ENCODE measurements around the gene MYBL2.
"Not testable (repeated sequence)": the region's sequence is repeated elsewhere in the genome, so short reads cannot be mapped to it uniquely, and the experiment has no call there.

Gene MYBL2

DNA sequence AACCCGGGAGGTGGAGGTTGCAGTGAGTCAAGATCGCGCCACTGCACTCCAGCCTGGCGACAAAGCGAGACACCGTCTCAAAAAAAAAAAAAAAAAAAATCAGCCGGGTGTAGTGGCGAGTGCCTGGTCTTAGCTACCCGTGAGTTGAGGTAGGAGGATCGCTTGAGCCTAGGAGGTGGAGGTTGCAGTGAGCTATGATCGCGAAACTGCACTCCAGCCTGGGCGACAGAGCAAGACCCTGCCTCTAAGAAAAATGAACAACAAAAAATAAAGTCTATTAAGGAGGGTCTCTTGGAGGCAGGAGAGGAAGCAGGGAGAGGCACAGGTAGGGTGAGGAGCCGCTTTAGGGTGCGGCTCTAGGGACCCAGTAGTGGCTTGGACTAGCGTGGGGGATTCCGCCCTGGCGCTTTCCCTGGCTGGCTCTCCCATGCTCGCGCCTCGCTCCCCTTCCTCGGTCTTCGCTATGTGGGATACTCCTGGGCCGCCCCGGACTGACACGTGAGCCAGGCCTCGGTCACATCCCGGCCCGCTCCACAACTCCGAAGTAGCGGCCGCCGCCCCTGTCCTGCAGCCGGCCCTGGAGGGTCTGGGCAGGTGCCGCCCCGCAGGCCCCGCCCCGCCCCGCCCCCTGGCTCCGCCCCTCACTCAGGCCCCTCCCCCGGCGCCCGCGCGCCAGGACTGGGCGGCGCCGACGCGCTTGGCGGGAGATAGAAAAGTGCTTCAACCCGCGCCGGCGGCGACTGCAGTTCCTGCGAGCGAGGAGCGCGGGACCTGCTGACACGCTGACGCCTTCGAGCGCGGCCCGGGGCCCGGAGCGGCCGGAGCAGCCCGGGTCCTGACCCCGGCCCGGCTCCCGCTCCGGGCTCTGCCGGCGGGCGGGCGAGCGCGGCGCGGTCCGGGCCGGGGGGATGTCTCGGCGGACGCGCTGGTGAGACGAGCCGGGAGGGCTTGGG lies at the start of gene MYBL2:
Gene MYBL2, plus strand, starts transcription at position 739 of the 953 bp plus-strand sequence. Its CDS starts 170 bp downstream, at position 909.
- peak; percentile 19 for DNase-seq (ENCODE audit: low spot score)

DNA sequence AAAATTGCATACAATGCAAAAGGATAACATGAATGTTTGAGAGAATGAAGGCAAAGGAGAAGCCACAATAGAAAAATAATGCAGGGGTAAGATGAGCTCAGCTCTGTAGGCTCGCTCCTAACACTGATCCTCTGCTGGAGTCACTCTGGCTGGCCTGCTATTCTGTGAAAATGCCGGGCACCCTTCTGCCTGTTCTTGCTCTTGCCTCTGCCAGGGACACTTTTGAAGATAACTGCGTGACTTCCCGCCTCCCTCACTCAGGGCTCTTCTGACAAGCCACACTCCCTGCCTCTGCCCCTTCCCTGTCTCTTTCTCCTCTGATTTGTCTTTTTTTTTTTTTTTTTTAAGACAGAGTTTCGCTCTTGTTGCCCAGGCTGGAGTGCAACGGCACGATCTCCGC lies 35.3 kb upstream of the MYBL2 start:
- DNase-seq (ENCODE audit: low spot score) = no peak

- no peak for DNase-seq (ENCODE audit: low spot score)
These were observed 30.5 kb upstream of the MYBL2 start for GRCh38 chr20:43636429-43636828.

DNA sequence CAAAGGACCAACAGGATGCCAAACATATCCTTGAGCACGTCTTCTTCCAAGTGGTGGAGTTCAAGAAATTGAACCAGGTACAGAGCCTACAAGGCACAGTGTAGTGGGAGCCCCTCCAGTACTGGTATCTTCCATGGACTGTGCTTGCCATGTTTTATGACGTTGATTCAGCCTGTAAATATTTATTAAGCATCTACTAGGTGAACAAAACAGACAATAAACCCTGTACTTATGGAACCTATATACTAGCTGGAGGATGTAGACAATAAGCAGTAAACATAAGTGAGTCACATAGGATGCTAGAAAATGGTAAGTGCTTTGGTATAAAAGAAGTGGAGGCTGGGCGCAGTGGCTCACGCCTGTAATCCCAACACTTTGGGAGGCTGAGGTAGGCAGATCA lies 24.4 kb upstream of the MYBL2 start:
- DNase-seq (ENCODE audit: low spot score) = no peak

GRCh38 chr20:43650997-43651525 lies 15.9 kb upstream of the MYBL2 start:
- no peak for DNase-seq (ENCODE audit: low spot score)

GRCh38 chr20:43651650-43652184 lies 15.2 kb upstream of the MYBL2 start:
- DNase-seq (ENCODE audit: low spot score) = not testable (repeated sequence)

GRCh38 chr20:43653966-43654365 lies 12.9 kb upstream of the MYBL2 start:
- DNase-seq (ENCODE audit: low spot score) = no peak

DNA sequence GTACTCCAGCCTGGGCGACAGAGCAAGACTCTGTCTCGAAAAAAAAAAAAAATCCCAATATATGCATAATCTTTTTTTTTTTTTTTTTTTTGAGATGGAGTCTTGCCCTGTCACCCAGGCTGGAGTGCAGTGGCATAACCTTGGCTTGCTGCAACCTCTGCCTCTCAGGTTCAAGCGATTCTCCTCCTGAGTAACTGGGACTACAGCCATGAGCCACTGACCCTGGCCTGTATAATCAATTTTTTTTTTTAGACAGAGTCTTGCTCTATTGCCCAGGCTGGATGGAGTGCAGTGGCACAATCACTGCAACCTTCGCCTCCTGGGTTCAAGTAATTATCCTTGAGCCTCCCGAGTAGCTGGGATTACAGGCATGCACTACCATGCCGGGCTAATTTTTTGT lies 11.7 kb upstream of the MYBL2 start:
- DNase-seq (ENCODE audit: low spot score) = not testable (repeated sequence)

GRCh38 chr20:43655937-43656336 lies 11.0 kb upstream of the MYBL2 start:
- DNase-seq (ENCODE audit: low spot score) = no peak

GRCh38 chr20:43658069-43658722 lies 8.7 kb upstream of the MYBL2 start:
- DNase-seq (ENCODE audit: low spot score) = peak; percentile 24

DNA sequence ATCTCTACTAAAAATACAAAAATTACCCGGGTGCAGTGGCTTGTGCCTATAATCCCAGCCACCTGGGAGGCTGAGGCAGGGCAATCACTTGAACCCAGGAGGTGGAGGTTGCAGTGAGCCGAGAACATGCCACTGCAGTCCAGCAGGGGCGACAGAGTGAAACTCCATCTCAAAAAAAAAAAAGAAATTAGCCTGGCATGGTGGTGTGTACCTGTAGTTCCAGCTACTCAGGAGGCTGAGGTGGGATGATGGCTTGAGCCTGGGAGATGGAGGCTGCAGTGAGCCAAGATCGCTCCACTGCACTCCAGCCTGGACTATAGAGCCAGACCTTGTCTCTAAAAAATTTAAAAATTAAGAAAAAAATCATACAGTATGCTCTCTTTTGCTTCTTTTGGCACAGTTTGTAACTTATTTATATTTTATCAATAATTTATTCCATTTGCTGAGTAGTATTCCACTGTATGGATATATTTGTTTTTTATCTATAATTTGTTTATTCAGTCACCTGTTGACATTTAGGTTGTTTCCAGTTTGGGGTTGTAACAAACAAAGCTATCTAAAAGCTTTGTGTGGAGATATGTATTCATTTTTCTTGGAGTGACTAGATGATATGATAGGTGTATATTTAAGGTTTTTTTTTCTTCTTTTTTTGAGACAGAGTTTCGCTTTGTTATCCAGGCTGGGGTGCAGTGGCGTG lies 8.0 kb upstream of the MYBL2 start:
- DNase-seq (ENCODE audit: low spot score) = no peak

GRCh38 chr20:43662943-43663655 lies 3.8 kb upstream of the MYBL2 start:
- DNase-seq (ENCODE audit: low spot score) = no peak

GRCh38 chr20:43665466-43666176 lies 1.3 kb upstream of the MYBL2 start:
- no peak for DNase-seq (ENCODE audit: low spot score)

DNA sequence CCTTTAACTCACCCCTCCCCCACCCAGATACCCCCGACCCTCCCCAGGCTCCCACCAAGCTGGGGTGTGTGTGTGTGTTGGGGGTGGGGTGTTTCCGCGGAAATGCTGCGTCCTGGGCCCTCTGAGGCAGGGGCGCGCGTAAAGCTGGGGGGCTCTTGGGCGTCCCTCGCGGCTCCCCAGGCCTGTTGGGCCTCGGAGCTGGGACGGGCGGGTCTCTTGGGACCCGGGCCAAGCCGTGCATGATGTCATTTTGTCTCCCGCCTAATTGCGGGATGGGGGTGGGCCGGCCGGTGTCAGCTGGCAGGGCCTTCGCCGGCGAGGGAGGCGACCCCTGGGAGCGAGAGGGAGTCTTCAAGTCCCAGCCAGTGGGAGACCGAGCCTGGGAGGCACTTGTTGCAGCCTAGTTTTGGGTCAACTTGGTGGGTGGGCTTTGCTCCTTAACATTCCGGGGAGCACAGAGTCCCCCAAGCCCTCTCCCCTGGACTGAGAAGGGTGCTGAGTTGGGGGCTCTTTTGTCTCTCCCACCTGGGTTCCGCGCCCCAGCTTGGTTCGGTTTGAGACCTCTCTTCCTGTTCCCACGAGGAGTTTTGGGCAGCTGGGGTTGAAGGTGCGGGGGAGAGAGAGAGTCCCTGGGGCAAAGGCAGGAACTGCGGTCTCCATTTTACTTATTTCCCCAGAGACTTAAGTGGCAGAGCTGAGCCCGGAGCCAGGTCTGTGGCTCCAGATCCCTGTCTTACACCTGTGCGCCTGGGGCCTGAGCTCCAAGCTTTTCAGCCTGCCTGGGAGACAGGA lies 623 bp downstream of the MYBL2 start:
- no peak for DNase-seq (ENCODE audit: low spot score)

- DNase-seq (ENCODE audit: low spot score) = no peak
These were observed 2.4 kb downstream of the MYBL2 start for GRCh38 chr20:43669332-43669731.

- no peak for DNase-seq (ENCODE audit: low spot score)
These were observed 3.5 kb downstream of the MYBL2 start for GRCh38 chr20:43670423-43670822.

- DNase-seq (ENCODE audit: low spot score) = no peak
These were observed 9.5 kb downstream of the MYBL2 start for GRCh38 chr20:43676368-43676767.

DNA sequence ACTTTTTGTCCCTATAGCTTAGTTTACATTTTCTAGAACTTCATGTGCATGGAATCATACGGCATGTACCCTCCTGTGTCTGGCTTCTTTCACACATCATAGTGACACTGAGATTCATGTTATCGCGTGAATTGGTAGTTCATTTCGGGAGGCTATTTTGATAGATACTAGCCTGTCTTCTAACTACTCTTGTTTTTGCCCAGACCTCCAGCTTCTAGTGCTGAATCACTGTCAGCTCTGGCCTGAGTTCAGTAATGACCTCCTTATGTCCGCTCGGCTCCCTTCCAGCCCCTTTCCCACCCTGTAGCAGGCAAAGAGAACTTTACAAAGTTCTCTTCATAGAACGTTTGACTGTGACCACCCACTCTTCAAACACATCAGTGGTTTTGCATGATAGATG lies 14.1 kb downstream of the MYBL2 start:
- peak; percentile 59 for DNase-seq (ENCODE audit: low spot score)

DNA sequence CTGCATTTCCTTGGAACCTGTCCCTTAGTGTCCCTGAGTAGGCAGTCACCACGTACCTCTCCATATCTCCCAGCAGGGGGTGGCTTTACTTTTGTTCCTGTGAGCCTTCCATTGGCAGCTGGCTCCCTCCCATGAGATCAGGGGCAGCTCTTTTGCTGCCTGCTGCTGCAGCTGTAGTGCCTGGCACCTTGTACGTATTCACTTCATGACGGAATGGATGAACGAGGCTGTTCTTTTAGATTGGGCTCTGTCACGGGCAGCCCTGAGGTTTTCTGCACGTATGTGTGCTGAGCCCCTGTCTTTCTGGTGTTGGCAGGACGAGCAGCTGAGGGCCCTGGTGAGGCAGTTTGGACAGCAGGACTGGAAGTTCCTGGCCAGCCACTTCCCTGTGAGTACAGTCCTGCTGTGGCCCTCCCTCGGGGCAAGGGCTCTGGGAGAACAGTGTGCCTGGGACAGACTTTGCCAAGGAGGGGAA lies 14.6 kb downstream of the MYBL2 start:
- DNase-seq (ENCODE audit: low spot score) = peak; percentile 38

- peak; percentile 26 for DNase-seq (ENCODE audit: low spot score)
These were observed 15.1 kb downstream of the MYBL2 start for GRCh38 chr20:43681991-43682410.

Data from cerebellar cortex (tissue), 1 donor.